ENCODE measurements around the gene HOTAIR.

GRCh38 chr12:53987787-53988230 lies 13.1 kb upstream of the HOTAIR start:
- TF ChIP-seq CTCF (IDR thresholded peaks at IDR 0.05): no peak
- no peak for TF ChIP-seq POLR2A (IDR thresholded peaks at IDR 0.05)
- TF ChIP-seq EP300 (IDR thresholded peaks at IDR 0.05): no peak
